ENCODE results near the gene KLHL21.

Gene KLHL21

GRCh38 chr1:6557597-6557996 lies 45.1 kb downstream of the KLHL21 start:
- H3K36me3 ChIP-seq = no peaks in the 10 kb centered on the region
- peaks cover 24% of the 10 kb centered on the region for H3K4me1 ChIP-seq
- no peaks in the 10 kb centered on the region for H3K27me3 ChIP-seq
- no peak overlapping the region for H3K27ac ChIP-seq
- H3K9ac ChIP-seq = no peak overlapping the region
- H3K9me3 ChIP-seq = peaks cover 27% of the 10 kb centered on the region
- no peak overlapping the region for H3K4me2 ChIP-seq
- TF ChIP-seq Cebpa-rat (IDR thresholded peaks at IDR 0.05) = no peak
- no peak overlapping the region for H3K4me3 ChIP-seq
- peaks cover 12% of the 10 kb centered on the region for H4K20me1 ChIP-seq

DNA sequence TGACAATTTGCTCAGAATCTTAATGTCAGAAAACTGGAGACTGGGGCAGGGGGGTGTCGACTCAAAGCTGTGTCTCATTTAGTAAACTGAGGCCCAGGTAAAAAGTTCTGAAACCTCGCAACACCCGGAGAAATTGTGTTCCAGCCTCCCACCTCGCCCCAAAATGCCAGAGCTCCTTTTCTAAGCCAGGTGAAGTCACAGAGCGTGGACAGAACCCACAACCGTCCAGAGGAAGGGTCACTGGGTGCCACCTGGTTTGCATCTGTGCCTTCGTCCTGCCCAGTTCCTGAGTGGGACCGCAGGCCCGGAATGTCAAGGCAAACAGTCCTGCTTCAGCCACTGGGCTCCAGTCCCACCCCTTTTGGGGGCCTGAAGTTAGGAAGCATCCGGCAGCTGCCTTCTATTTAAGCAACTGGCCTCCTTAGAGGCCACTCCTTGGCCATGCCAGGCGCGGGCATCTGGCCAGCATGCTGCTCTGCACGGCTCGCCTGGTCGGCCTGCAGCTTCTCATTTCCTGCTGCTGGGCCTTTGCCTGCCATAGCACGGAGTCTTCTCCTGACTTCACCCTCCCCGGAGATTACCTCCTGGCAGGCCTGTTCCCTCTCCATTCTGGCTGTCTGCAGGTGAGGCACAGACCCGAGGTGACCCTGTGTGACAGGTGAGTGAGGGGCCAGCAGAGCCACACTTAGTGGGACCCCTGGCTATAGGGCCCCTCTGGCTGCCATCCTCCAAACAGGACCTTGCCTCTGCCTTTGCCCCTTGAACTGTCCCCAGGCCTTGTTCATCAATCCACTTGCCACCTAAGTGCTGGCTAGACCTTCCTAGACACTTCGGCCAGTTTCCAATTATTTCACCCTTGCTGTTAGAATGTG lies 47.5 kb downstream of the KLHL21 start, which contains the start of gene TAS1R1:
Gene TAS1R1 (plus strand): TSS at position 401 of the 872 bp plus-strand sequence. CDS start 67 bp downstream, at position 468.
- peak within 1 kb of the TSS; percentile 88 for H3K4me2 ChIP-seq
- peak within 1 kb of the TSS; percentile 94 for H3K9ac ChIP-seq
- H3K4me3 ChIP-seq = peak within 1 kb of the TSS; percentile 79
- peaks cover 23% of the 10 kb centered on the region for H3K4me1 ChIP-seq
- TF ChIP-seq Cebpa-rat (IDR thresholded peaks at IDR 0.05) = no peak
- peaks cover 29% of the 10 kb centered on the region for H4K20me1 ChIP-seq
- peak within 1 kb of the TSS; percentile 96 for H3K27ac ChIP-seq
- H3K27me3 ChIP-seq = no peaks in the 10 kb centered on the region
- peaks cover 20% of the 10 kb centered on the region for H3K36me3 ChIP-seq
- H3K9me3 ChIP-seq = peaks cover 2% of the 10 kb centered on the region

GRCh38 chr1:6554031-6554906 lies 48.4 kb downstream of the KLHL21 start, which contains the start of gene NOL9:
TSS of gene NOL9 (minus strand) at chr1:6554513. CDS start at chr1:6554502, 11 bp downstream.
- peaks cover 20% of the 10 kb centered on the region for H3K4me1 ChIP-seq
- H3K27me3 ChIP-seq = no peaks in the 10 kb centered on the region
- H3K4me2 ChIP-seq = peak within 1 kb of the TSS; percentile 88
- peak within 1 kb of the TSS; percentile 79 for H3K4me3 ChIP-seq
- peaks cover 28% of the 10 kb centered on the region for H3K36me3 ChIP-seq
- H4K20me1 ChIP-seq = peaks cover 31% of the 10 kb centered on the region
- peak; percentile 29; the same call in 1 of the 2 replicates for TF ChIP-seq Cebpa-rat (IDR thresholded peaks at IDR 0.05)
- peak within 1 kb of the TSS; percentile 96 for H3K27ac ChIP-seq
- H3K9ac ChIP-seq = peak within 1 kb of the TSS; percentile 94
- H3K9me3 ChIP-seq = no peaks in the 10 kb centered on the region

GRCh38 chr1:6547301-6547700 lies 55.4 kb downstream of the KLHL21 start:
- H3K36me3 ChIP-seq = peaks cover 98% of the 10 kb centered on the region
- no peaks in the 10 kb centered on the region for H3K27me3 ChIP-seq
- H3K9ac ChIP-seq = no peak overlapping the region
- H3K27ac ChIP-seq = no peak overlapping the region
- H3K4me1 ChIP-seq = no peaks in the 10 kb centered on the region
- TF ChIP-seq Cebpa-rat (IDR thresholded peaks at IDR 0.05) = no peak
- H3K4me3 ChIP-seq = no peak overlapping the region
- H3K4me2 ChIP-seq = no peak overlapping the region
- no peaks in the 10 kb centered on the region for H3K9me3 ChIP-seq
- H4K20me1 ChIP-seq = peaks cover 45% of the 10 kb centered on the region

GRCh38 chr1:6546326-6546725 lies 56.3 kb downstream of the KLHL21 start:
- H3K4me3 ChIP-seq = no peak overlapping the region
- peaks cover 100% of the 10 kb centered on the region for H3K36me3 ChIP-seq
- no peak overlapping the region for H3K9ac ChIP-seq
- no peak for TF ChIP-seq Cebpa-rat (IDR thresholded peaks at IDR 0.05)
- H3K4me1 ChIP-seq = no peaks in the 10 kb centered on the region
- no peaks in the 10 kb centered on the region for H3K9me3 ChIP-seq
- H3K27me3 ChIP-seq = no peaks in the 10 kb centered on the region
- H4K20me1 ChIP-seq = peaks cover 43% of the 10 kb centered on the region
- H3K27ac ChIP-seq = no peak overlapping the region
- no peak overlapping the region for H3K4me2 ChIP-seq

- no peak overlapping the region for H3K4me2 ChIP-seq
- peaks cover 100% of the 10 kb centered on the region for H3K36me3 ChIP-seq
- no peaks in the 10 kb centered on the region for H3K27me3 ChIP-seq
- no peak overlapping the region for H3K9ac ChIP-seq
- no peaks in the 10 kb centered on the region for H3K4me1 ChIP-seq
- no peak overlapping the region for H3K4me3 ChIP-seq
- no peak overlapping the region for H3K27ac ChIP-seq
- TF ChIP-seq Cebpa-rat (IDR thresholded peaks at IDR 0.05) = no peak
- H4K20me1 ChIP-seq = peaks cover 35% of the 10 kb centered on the region
- H3K9me3 ChIP-seq = no peaks in the 10 kb centered on the region
Observed at GRCh38 chr1:6545276-6546112, 57.2 kb downstream of the KLHL21 start.

DNA sequence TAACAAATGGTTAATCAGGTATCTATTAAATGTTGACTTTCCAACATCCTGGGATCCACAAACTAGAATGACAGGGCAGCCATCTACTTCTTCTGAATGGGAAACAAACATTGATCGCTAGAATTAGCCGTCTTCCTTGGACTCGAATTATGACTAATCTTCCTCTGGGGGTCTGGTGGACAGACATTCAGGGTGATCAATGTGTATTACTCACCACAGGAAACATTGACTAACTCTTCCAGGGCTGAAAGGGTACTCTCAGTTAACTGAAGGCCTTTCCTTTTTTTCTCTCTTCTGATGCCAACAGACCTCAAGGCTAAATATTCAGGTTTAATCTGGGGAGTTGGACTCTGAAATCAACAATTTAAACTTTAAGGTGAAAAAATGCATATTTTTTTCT lies 57.8 kb downstream of the KLHL21 start:
- H4K20me1 ChIP-seq = peaks cover 30% of the 10 kb centered on the region
- no peak overlapping the region for H3K4me2 ChIP-seq
- no peak overlapping the region for H3K9ac ChIP-seq
- peaks cover 98% of the 10 kb centered on the region for H3K36me3 ChIP-seq
- H3K27ac ChIP-seq = no peak overlapping the region
- H3K4me1 ChIP-seq = no peaks in the 10 kb centered on the region
- H3K9me3 ChIP-seq = no peaks in the 10 kb centered on the region
- no peaks in the 10 kb centered on the region for H3K27me3 ChIP-seq
- no peak for TF ChIP-seq Cebpa-rat (IDR thresholded peaks at IDR 0.05)
- H3K4me3 ChIP-seq = no peak overlapping the region

All from BLaER1 (cell line).